ENCODE measurements around the gene GNPTAB.
"Not testable (repeated sequence)": the region's sequence is repeated elsewhere in the genome, so short reads cannot be mapped to it uniquely, and the experiment has no call there.

Gene GNPTAB

GRCh38 chr12:101830367-101831325, at the start of gene GNPTAB:
Gene GNPTAB, minus strand, starts transcription at chr12:101830959. Its CDS starts 284 bp downstream, at chr12:101830675.
- peak; percentile 96 for DNase-seq (ENCODE audit: low spot score)

DNA sequence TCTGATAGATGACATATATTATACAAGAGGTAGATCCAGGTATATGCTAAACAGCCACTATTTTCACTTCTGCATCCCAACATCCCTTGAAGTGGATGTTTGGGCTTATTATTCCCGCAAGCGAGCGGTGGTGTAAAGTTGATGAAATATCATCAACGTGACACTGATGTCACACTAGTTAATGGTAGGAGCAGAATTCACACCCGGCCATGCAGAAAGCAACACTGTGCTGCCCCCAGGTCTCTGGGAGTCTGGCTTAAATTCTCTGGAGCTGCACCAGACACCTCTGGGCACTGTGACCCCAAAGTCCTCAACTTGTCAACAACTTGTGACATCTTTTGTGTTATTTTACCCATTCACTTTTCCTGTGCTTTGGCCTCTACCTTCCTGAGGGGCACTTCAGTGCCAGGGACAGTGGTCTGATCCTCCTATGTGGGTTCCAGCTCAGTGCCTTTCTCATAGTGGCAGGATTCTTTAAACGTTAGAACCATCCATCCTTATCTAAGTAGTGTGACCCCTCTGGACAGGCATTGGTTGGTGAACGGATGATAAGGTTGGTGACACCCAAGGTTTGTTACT, 47.6 kb upstream of the GNPTAB start:
- no peak for DNase-seq (ENCODE audit: low spot score)

DNA sequence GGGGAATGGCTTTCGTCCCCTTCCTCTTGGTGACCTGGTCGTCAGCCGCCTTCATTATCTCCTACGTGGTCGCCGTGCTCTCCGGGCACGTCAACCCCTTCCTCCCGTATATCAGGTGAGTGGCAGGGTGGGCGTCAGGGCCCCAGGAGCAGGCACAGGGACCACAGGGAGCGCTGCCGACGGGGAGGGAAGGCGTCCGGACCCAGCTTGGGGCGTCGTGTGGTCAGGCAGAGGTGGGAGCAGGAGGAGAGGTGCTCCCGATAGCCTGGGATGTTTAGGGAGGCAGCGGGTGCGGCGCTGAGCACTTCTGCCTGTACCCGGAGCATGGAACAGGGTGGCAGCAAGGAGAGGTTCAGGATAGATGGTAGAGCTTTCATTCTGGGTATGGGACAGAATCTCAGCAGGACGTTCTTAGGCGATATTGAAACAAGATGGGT, 47.1 kb upstream of the GNPTAB start:
- DNase-seq (ENCODE audit: low spot score) = peak; percentile 12

DNA sequence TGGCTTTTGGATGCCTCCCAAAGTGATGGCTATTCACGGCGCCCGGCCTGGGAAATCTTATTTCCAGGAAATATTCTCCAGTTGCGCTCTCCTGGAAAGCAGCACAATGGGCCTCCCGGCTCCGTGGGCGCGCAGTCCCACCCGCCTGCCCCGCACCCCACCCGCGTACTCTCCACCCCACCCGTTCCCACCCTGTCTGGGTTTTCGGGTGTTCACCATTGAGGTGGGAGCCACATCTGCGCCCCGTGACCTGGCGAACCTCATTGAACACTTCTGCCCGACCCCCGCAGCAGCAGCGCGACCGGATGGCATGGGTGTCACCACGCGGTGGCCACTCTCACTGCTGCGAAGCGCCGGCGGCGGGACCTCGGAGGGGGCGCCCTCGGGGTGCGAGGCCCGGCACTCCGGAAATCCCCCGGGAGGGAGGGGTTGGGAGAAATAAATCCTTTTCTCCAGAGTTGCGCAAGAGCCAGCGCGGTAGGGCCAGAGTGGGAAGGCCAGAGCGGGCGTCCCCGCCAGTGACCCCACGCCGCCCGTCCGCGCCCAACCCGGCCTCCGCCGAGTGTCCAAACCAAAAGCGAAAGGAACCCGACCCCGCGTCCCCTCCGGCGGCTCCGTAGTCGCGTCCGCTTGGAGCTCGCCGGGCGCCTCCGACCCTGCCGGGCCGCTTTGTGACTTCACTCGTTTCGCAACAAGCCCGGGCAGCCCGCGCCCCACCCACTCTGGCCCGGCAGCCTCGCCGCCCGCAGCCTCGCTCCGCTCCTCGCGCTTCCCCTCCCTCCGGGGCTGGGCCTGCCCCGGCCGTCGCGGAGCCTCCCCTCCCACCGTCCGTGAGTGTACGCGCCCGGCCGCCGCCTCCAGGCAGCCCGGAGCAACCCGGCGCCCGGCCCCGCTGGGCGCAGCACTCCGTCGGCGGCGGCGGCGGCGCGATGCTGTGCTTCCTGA, 46.4 kb upstream of the GNPTAB start, which contains the start of gene DRAM1:
Gene DRAM1, plus strand, starts transcription at position 720 of the 945 bp plus-strand sequence. Its CDS starts 210 bp downstream, at position 930.
- peak; percentile 77 for DNase-seq (ENCODE audit: low spot score)

GRCh38 chr12:101876322-101876860, 45.6 kb upstream of the GNPTAB start:
- DNase-seq (ENCODE audit: low spot score) = no peak

GRCh38 chr12:101875162-101875561, 44.4 kb upstream of the GNPTAB start:
- no peak for DNase-seq (ENCODE audit: low spot score)

DNA sequence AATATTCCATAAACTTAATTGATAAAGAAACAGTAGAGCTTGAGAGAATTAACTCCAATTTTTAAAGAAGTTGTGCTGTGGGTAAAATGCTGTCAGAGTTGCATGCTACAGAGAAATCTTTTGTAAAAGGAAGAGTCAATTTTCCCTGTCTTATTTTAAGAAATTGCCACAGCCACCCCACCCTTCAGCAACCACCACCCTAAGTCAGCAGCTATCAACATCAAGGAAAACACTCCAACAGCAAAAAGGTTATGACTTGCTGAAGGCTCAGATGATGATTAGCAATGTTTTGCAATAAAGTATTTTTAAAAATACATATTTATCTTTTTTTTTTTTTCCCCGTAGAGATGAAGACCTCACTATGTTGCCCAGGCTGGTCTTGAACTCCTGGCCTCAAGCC, 40.2 kb upstream of the GNPTAB start:
- DNase-seq (ENCODE audit: low spot score) = no peak

DNA sequence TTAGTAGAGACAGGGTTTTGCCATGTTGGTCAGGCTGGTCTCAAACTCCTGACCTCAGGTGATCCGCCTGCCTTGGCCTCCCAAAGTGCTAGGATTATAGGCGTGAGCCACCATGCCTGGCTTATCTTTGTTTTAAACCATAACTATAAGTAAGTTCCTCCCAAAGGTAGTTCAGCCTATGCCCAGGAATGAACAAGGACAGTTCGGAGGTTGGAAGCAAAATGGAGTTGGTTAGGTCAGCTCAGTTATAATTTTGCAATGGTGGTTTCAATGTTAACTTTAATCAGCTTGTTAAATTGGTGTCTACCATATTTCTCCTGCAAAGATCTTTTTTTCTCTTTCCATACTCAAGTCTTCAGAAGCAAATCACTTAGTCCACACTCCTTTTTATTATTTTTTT, 36.9 kb upstream of the GNPTAB start:
- not testable (repeated sequence) for DNase-seq (ENCODE audit: low spot score)

GRCh38 chr12:101866615-101867373, 36.0 kb upstream of the GNPTAB start:
- DNase-seq (ENCODE audit: low spot score) = no peak

GRCh38 chr12:101863981-101864380, 33.2 kb upstream of the GNPTAB start:
- no peak for DNase-seq (ENCODE audit: low spot score)

- DNase-seq (ENCODE audit: low spot score) = no peak
These were observed 31.5 kb upstream of the GNPTAB start for GRCh38 chr12:101862245-101862644.

GRCh38 chr12:101861688-101862087, 30.9 kb upstream of the GNPTAB start:
- not testable (repeated sequence) for DNase-seq (ENCODE audit: low spot score)

- no peak for DNase-seq (ENCODE audit: low spot score)
These were observed 29.2 kb upstream of the GNPTAB start for GRCh38 chr12:101859664-101860607.

GRCh38 chr12:101858361-101858760, 27.6 kb upstream of the GNPTAB start:
- DNase-seq (ENCODE audit: low spot score) = no peak

DNA sequence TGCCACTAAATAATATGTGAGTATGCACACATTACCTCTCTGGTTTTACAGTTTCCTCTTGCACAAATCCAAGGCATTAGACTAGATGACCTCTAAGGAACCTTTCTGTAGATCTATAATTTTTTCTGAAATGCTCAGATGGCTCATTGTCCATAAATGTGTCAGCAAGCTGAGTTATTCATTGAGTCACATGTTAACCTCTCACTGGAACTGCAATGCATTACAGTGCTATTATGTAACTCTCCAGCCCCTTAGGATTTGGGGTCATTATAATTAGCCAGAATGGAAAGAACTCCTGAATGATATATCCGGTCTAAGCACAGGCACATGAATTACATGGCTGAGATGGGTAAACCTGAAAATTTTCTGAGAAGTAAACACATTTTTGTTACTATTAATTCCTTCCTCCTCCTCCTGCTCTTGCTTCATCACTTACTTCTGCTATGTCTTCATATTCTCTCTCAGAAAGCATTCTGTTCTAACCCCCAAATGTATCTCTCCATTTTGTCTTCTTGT, 26.3 kb upstream of the GNPTAB start:
- DNase-seq (ENCODE audit: low spot score) = no peak

DNA sequence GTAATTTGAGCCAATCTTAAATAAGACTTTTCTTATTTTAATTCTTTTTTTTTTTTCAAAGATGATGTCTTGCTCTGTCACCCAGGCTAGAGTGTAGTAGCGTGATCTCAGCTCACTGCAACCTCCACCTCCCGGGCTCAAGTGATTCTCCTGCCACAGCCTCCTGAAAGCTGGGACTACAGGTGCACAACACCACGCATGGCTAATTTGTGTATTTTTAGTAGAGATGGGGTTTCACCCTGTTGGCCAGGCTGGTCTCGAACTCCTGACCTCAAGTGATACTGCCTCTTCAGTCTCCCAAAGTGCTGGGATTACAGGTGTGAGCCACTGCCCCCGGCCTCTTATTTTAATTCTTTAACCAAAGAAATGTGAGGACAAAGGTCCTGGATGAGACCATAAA, 25.9 kb upstream of the GNPTAB start:
- not testable (repeated sequence) for DNase-seq (ENCODE audit: low spot score)

GRCh38 chr12:101855976-101856375, 25.2 kb upstream of the GNPTAB start:
- DNase-seq (ENCODE audit: low spot score) = no peak

DNA sequence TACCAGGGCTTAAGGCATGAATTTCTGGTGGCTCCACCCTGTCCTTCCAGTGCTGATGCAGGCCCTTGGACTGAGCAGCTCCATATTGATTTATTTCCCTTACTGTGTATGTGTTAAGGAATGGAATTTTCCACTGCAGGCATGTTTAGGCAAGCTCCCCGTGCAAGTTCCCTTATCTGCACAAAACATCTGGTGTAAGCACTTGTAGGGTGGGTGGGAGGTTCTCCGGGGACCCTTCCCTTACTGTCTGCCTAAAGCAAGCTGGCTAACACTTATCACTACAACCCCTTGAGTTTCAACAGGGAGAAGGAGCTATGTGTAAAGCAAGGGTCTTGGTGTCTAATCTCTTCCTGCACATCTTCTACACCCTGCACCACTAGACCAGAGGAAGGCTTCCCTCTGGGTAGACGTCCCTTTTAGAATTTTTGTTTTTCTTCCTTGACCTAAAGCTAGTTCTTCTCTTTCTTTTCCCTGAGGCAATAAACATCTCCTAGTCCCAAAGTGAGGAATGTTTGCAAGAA, 24.7 kb upstream of the GNPTAB start:
- no peak for DNase-seq (ENCODE audit: low spot score)

DNA sequence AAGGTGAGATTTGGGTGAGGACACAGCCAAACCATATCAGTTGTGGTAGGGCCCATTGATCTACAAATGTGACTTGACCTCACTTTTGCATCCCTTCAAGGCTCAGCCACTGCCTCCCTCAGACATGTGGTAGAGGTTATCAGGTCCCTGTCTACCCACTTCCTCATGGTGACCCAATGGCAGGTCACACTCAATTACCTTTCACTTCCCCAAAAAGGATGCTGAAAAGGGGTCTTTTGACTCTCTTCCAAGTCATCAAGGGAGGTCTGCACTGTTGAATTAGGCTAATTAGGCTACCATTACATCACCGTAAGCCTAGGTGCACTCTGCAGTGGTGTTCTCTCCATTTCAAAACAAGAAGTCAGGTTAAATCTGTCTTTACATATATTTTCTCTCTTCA, 24.0 kb upstream of the GNPTAB start:
- DNase-seq (ENCODE audit: low spot score) = no peak

Measured in CD4-positive, alpha-beta T cell treated with Interleukin-2 at 100 ng/mL for 4 hours (primary cell).